ENCODE data around the gene FAM181A.

DNA sequence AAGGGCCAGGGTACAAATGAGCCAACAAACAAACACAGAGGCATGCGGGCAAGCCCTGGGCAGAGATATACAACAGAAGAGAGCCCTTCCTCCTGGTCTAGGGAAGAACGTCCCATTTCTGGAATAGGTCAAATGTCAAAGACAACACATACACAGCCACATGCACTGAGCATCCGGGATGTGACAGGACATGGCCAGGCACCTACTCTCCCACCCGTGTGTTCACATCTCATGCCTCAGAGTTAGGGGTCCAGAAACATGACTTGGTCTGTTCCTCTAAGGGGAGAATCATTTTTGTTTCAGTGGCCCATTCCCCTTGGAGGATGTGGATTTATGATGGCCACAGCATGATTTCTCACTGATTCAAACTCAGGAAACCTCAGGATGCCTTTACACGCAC, 50.0 kb downstream of the FAM181A start:
- TF ChIP-seq CTCF (IDR thresholded peaks at IDR 0.05) = no peak
- TF ChIP-seq EZH2 (IDR thresholded peaks at IDR 0.05; ENCODE audit: borderline replicate concordance, insufficient read depth, low read depth, low read length, poor library complexity, severe bottlenecking) = no peak
